GM18519 (cell line): ENCODE measurements around the gene IL13RA1.
"Not testable (repeated sequence)": the region's sequence is repeated elsewhere in the genome, so short reads cannot be mapped to it uniquely, and the experiment has no call there.

Experiments
- ATAC-seq: cut with Tn5 transposase; IDR thresholded peaks from one replicate; pipeline ENCODE4 v1.9.1; 2021; ENCODE audit warnings: mild to moderate bottlenecking, moderate library complexity; ENCODE audit not compliant: unreplicated experiment, low FRiP score

Gene IL13RA1

GRCh38 chrX:118772051-118772450 lies 44.6 kb downstream of the IL13RA1 start:
- no peak for ATAC-seq

GRCh38 chrX:118773782-118774181 lies 46.4 kb downstream of the IL13RA1 start:
- no peak for ATAC-seq

- no peak for ATAC-seq
Observed at GRCh38 chrX:118779581-118779980, 52.2 kb downstream of the IL13RA1 start.

GRCh38 chrX:118780509-118780908 lies 53.1 kb downstream of the IL13RA1 start:
- ATAC-seq: no peak

- no peak for ATAC-seq
Observed at GRCh38 chrX:118780911-118781310, 53.5 kb downstream of the IL13RA1 start.

GRCh38 chrX:118795528-118796280 lies 68.3 kb downstream of the IL13RA1 start:
- no peak for ATAC-seq

GRCh38 chrX:118802857-118803256 lies 75.5 kb downstream of the IL13RA1 start:
- ATAC-seq: no peak

- no peak for ATAC-seq
Observed at GRCh38 chrX:118807151-118808017, 80.0 kb downstream of the IL13RA1 start.

- not testable (repeated sequence) for ATAC-seq
Observed at GRCh38 chrX:118817257-118817656, 89.9 kb downstream of the IL13RA1 start.

GRCh38 chrX:118823263-118824172 lies 96.1 kb downstream of the IL13RA1 start, which contains the start of gene ZCCHC12:
ZCCHC12 (plus strand) TSS chrX:118823824; CDS start chrX:118825245, 1,421 bp downstream.
- ATAC-seq: peak; percentile 42

GRCh38 chrX:118824173-118824730 lies 96.8 kb downstream of the IL13RA1 start:
- no peak for ATAC-seq

- ATAC-seq: no peak
Observed at GRCh38 chrX:118825227-118825626, 97.8 kb downstream of the IL13RA1 start.

- no peak for ATAC-seq
Observed at GRCh38 chrX:118839334-118839958, 112.0 kb downstream of the IL13RA1 start.
